Non-pigmented ciliary epithelial cell (primary cell): ENCODE measurements around the gene PTTG2.
"Not testable (repeated sequence)": the region's sequence is repeated elsewhere in the genome, so short reads cannot be mapped to it uniquely, and the experiment has no call there.

ENCODE experiments used
- DNase-seq: peaks from one replicate; pipeline ENCODE4 v3.0.0-alpha.2; 2010; ENCODE audit warnings: low read depth

PTTG2 gene

DNA sequence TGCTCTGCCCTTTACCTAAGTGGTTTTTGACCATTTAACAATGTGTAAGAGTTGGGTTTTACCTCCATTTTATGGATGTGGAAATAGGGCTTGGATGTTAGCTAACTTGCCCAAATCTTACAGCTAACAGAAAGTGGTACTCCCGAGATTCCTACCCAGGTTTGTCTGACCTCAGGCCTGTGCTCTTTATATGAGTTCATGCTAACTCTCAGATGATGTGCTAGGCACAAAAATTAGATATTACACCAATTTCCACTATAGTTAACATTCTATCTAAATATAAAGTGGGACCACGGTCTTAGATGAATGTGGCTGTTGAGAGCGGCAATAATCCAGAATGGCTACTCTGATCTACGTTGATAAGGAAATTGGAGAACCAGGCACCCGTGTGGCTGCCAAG is at the start of gene PTTG2:
TSS of gene PTTG2 (plus strand) at position 301 of the 400 bp plus-strand sequence. CDS start at position 338, 37 bp downstream.
- DNase-seq, result no peak

DNA sequence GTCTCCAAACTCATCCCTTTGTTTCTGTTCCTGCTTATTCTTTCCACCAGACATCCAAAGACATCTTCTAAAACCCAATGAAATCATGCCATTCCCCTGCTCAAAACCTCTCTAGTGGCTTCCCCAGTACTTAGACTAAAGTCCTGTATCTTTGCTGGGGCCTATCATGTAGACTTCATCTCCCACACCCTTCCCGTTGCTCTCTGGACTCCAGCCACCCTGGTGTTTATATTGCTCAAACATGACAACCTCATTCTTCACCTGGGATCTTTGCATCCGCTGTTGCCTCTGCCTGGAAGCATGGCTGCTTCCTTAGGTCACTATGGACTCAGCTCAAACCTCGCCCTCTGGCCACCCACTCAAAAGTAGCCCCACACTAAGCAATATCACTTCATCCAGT is 45.7 kb upstream of the PTTG2 start:
- DNase-seq, result no peak

DNA sequence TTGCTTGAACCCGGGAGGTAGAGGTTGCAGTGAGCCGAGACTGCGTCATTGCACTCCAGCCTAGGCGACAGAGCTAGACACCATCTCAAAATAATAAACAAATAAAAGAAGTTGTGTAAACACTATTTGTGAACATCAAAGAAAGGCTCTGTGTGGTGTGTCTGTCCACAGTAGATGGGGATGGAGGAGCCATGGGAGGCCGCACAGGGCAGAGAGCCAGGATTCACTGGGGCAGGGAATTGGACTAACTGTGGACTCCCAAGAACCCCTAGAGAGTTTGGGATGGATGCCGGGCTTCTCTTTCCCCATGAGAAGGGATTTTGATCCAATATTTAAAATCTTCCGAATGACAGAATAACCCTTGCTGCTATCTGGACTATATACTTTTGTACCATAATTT is 42.8 kb upstream of the PTTG2 start:
- no peak for DNase-seq

DNA sequence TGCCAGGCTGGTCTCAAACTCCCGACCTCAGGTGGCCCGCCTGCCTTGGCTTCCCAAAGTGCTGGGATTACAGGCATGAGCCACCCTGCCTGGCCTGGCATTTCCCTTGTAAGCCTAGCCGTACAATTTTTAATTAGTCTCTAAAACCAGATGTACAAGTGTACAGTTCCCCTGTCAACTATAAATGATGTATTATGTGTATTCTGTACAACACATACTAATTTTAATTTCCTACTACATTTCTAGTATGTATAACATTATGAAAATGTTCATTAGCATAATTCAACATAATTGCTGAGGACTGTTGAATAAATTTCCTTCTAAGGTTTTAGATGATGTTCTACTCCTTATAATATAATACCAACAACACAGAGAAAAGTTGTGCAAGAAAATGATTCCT is 41.5 kb upstream of the PTTG2 start:
- no peak for DNase-seq

DNA sequence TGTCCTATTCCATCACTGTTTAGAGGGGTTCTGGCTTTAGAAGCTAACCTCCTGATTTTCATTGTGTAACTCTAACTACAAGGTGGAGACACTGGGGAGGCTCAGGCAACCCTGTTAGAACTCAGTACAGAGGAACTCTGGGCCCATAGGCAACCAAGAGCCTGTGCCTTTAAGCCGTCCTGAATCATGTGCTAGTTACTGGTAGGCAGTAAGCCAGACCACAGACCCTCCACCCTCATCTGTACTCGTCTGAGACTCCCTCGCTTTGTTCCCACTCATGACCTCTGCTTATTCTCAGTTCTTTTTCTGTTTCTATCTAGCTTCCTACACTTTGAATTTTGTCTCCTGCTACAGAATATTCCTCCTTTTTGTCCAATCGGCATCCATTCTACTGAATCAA is 37.9 kb upstream of the PTTG2 start:
- DNase-seq, result no peak

DNA sequence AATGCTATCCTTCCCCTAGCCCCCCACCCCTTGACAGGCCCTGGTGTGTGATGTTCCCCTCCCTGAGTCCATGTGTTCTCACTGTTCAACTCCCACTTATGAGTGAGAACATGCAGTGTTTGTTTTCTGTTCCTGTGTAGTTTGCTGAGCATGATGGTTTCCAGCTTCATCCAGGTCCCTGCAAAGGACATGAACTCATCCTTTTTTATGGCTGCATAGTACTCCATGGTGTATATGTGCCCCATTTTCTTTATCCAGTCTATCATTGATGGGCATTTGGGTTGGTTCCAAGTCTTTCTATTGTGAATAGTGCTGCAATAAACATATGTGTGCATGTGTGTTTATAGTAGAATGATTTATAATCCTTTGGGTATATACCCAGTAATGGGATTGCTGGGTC is 37.1 kb upstream of the PTTG2 start:
- DNase-seq, result not testable (repeated sequence)

DNA sequence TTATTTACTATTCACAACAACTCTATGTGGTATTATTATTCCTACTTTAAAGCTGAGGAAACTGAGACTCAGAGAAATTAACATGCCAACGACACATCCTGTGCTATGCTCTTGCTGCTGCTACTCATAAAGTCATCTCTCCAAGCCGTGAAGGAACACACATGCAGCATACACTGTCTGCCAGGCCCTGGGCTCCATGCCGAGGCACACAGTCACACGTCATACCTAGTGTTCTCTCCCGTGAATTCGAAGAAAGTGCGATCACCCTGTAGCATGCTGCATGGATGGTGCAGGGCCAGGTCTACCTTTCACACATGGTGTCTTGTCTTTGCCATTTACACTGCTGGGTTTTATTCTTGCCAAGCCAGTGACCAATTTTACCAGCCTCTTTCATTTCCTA is 35.3 kb upstream of the PTTG2 start:
- no peak for DNase-seq

DNA sequence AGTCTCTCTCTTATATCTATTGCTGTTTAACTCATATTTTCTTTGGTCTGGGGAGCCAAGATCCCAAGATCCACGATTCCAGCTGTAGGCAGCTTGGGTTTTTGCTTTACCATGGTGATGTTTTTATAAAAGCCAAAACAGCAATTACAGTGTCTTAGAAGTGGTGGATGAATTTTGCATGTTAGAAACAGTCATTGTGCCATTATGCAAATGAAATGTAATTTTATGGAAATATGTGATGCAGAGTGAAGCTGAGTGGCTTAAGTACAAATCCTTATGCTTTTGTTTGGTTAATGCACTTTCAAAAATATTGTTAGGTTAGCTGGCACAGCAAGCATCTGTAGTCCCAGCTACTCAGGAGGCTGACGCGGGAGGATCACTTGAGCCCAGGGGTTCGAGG is 32.8 kb upstream of the PTTG2 start:
- no peak for DNase-seq

DNA sequence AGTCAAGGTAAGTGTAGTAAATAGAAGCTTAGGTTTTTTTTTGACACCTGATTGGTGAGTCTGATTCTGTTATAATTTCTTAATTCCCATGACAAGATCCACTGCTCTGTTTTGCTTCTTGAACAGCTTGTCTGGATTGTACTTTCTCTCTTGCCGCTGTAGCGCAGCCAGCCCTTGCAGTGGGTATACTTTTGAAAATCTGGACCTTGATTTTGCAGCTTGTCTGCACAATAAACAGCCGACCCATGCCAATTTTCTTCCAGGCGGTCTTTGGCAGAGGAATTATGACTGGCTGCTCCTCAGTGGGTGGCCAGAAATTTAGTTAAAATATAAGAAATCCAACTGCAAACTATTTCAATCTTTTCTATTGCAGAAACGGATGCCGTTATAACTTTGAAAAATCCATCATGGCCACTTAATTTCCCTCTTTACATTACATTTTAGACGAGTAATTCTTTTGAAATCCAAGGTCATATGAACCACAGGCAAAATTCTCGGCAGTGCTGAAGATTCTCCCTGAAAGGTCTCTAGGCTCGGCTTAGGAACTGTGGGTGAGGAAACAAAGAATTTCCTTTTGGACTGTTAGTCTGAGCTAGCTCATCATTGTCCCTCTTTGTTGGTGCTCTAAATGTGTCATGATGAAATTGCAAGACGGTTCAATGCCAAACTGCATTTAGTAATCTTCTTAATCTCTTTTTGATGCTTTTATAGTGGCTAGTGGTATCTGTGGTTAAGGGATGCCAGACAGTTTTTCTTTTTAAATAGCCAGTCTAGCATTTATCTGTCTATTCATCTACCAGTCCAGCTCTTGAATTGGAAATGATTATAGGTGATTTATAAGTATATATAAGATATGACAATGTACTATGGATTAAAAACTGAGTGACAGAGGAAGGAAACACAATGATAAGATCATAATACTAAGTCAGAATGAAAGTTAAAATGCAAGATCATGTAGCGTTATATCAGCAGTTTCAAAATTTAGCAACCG is 31.5 kb upstream of the PTTG2 start:
- DNase-seq, result no peak

DNA sequence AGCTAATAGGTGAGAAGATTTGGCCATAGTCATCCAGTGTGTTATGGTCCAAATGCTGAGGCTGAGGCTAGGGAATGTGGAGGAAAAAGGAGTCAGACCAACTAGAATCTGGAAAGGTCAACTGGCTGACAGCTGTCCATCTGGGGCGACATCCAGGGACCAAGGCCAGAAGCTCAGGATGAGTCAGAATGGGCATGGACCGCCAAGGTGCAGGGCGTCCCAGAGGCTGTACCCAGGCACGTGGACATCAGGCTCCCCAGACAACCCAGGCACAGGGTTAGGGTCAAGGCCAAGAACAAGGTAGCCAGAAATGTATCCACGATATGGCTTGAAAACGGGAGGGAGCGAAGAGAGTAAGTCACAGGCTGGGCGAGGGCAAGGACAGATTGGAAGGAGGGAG is 26.1 kb upstream of the PTTG2 start:
- no peak for DNase-seq

DNA sequence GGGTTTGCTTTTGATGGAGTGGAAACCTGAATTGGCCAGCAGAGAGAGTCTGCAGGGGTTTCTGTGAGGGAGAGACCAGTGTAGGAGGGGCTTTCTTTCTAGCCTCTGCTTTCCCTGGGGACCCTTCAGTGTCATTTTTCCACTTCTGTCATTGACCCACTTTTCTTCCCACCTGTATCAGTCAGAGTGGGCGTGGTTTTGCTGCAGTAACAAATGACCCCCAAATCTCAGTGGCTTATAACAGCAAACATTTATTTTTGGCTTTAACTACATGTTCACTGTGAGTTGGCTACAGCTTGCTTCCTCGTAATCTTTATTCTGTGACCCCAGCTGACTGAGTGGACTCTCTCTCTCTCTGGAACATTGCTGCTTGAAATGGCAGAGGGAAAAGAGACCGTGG is 25.6 kb upstream of the PTTG2 start:
- no peak for DNase-seq

DNA sequence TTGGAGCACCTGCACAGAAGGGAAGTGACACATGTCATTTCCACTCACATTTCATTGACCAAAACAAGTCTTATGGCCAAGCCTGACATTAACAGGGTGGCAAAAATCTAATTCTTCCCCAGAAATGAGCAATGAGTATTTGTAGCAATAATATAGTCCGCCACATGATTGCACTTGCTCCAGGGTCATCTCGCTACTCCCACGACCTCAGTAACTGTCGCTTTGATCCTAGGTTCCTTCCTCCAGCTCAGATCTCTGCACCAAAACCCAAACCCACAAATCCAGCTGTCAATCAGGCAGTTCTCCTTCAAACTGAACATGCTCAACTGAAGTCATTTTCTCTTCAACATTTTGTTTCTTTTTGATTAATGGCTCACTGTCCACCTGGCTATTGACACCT is 25.2 kb upstream of the PTTG2 start:
- DNase-seq, result no peak

DNA sequence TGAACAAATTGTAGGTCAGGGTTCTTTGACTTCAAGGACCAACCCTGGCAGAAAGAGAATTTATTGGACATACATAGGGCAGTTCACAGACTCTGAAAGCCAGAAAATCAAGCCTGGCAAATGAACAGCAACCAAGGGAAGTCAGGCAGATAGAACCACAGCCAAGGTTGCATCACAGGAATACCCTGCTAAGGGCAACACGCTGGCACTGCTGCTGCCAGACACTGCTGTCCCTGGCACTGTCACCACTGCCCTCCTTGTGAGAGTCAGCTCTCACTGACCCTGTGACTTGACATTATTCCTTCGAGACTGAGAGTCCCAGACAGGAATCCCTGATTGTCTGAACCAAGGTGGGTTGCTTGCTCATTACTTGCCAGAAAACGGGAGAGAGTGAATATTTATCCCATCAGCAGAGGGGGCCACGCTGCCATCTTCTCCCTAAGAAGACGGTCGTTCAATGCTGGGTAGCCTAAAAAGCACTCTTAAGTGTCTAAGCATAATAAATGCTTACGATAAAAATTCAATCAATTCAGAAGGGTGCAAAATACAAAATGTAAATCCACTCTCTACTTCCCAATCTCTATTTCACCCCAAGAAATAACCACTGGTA is 23.2 kb upstream of the PTTG2 start:
- DNase-seq, result no peak

DNA sequence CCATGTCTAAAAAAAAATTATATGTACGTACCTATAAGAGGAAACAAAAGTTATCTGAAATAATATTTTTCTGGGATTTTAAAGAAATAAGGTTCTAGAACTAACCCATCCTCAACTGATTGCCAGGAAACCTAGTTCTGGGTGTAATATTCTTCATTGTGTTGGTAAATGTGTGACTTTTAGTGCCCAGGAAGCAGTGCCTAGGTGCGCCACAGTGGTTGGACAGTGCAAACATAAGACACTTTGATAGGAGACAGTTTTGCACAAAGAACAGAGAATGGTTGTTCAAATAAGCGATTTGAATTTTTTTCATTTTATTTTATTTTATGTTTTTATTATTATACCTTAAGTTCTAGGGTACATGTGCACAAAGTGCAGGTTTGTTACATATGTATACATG is 22.0 kb upstream of the PTTG2 start:
- DNase-seq, result no peak

DNA sequence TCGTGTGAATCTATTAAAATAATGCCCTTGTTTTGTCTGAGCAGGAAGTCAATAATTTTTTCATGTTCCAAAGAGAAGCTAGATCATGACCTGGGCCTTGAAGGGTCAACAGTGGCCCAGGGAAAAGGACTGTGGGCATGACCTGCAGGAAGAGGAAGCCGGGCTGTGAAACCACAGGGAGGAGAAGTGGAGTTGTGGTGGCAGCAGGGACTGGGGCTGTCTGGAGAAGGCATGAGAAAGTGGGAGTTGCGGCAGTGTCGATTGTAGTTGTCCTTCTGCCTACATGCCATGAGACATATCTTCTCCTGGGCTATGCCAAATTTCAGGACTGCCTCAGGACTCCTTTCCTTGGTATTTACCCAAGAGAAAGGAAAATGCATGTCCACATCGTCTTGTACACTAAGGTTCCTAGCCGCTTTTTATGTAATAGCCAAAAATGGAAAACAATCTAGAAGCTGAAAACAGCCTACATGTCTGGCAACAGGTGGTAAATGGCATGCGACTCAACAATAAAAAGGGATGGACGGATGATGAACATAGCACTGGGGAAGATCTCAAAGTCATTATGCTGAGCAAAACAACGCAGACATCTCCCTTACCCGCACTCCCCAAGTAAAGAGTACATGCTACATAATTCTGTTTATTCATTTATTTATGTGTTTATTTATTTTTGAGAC is 13.6 kb upstream of the PTTG2 start:
- no peak for DNase-seq

DNA sequence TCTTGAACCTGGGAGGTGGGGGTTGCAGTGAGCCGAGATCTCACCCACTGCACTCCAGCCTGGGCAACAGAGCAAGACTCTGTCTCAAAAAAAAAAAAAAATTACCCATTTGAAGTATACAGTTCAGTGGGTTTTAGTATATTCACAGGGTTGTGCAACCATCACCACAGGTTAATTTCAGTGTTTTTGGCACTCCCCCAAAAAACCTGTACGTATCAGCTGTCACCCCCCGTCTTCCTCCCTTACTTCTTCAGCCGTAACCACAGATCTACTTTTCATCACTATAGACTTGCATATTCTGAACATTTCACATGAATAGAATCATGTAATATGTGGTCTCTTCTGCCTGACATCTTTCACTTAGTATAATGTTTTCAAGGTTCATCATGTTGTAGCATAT is 11.7 kb upstream of the PTTG2 start:
- no peak for DNase-seq

DNA sequence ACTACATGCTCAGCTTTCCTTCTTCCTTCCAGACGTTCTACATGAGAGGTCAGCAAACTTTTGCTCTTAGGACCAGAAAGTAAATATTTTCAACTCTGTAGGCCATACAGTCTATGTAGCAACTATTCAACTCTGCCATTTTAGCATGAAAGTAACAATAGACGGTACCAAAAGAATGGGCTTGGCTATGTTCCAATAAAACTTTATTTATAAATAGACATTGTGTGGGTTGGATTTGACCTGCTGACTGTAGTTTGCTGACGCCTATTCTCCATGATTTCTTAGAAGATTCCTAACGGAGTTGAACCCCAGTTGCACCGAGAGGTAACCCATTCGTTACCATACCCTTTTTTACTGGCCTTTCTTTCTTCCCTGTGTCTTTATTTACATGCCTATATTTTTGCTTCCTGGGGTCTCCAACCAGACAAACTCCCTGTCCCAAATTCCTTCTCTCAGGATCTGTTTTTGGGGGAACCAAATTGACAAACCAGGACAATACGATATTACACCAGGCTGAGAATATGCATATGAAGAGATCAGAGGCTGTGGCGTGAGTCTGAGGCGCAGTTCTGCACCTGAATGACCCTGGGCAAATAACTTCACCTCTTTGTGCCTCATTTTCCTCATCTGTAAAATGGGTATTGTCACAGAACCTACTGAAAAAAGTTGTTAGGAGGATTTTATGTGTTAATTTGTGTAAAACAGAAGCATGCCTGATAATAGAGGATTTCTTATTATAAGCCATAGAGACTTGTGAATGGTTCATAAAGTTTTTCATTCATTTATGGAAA is 10.4 kb upstream of the PTTG2 start:
- no peak for DNase-seq

DNA sequence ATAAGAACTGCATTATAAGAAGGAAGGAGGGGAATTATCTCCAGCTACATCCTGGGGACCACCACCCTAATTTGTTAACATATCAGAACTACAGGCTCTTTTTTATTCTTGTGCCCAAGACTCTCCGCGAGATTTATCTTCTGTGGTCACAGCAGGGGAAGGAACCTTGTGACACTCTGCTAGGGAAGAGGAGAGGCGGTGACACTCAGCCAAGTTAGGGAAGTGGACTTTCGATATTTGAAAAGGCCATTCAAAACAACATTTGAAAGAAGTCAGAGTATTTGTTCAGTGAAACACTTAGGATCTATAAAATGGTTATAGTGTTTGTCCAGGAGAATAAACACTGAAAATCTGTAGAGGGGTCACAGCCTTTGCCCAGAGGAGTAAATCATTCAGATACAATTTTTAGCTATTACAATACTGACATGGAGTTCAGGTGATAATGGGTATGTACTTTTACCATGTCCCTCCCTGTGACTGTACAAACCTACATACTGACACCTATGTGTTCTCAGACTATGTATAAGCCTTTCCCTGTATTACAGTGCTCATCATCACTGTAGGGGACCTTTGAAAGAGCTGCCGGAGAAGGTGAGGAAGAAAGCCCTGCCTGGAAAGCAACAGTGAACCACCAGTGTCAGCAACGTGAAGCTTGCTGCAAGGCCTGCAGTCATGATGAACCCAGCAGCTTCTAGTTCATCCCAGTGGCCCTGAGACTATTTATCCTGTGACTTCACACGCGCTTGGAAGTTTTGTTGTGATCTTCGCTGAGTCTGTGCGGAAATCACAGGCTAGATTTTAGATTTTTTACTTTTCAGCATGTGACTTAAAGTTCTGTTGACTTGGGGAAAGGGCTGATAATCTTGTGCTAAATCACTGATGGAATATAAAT is 8.5 kb upstream of the PTTG2 start:
- DNase-seq, result no peak

DNA sequence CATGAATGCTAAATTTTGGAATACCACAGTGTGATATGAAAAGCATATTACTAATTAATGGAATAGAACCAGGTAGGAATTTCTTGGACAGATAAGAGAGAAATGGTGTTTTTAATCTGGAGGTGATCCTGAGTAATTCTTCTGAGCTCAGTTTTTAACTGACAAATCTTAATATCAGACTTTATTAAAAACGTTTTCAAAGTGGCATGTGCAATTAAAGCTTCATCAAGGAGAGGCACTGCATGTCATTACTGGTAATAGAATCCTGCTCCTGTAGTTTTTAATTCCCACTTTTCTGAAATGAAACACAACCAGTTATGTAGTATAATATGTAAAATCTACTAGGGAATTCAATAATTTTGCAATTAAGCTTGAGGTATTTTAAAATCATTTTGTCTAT is 7.0 kb upstream of the PTTG2 start:
- DNase-seq, result no peak

DNA sequence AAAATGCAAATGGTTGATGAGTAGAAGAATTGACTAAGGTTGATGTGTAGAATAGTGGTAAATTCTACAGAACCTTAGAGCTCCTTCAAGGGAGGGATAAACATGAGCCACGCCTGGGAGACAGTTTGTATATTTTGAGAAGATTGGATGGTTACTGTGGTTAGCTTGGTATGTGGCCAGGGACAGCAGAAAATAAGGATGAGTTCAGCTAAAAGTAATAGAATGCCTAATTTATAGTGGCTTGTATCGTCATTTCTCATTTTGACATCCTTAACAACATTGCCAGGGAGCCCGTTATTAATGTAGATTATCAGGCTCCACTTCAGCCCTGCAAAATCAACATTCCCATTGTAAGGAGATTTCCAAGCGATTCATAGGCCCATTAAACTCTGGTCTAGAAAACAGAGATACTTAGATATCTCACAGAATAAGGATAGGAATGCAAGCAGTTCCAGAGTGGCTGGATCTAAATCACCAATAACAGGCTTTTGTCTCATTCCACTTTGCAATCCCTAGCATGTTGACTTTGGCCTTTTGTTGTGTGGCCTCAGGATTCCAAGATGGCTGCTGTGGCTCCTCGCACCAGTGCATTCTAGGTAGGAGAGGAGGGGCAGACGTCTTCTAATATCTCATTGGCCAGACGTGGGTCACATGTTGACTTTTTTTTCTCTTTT is 6.4 kb upstream of the PTTG2 start:
- DNase-seq, result no peak

DNA sequence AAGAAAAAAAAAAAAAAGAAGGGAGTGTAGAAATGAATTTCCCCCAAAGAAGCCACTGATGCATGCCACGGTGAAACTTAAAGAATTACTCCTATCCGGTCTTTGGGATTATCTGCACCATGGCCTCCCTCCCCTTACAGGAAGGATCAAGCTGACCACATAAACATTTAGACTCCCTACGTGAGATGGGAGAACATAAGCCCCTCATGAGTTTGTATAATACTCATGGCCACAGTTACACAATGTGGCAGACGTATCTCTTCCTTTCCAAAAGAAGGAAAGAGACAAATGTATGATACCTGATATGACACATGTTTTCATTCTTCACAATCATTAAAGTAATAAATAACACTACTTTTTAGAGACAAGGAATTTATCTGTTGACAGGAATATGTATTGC is 3.3 kb upstream of the PTTG2 start:
- DNase-seq, result no peak
